H9 (cell line): ENCODE measurements around the gene ARHGEF16. TPM values are rescaled to one million over a fixed set of nuclear protein-coding genes. Genes with fewer than 3 reads are reported as not detected.

Source experiments
- DNase-seq: peaks from one replicate; pipeline ENCODE4 v3.0.0-alpha.2; 2017
- H2AFZ ChIP-seq: one replicate; pipeline ENCODE4 v1.6.1; 2013; ENCODE audit warnings: mild to moderate bottlenecking, low read length, control low read depth, moderate library complexity
- H2AK5ac ChIP-seq: 2 replicates; pipeline ENCODE4 v1.6.1; 2013; ENCODE audit warnings: low read length, control low read depth, mixed read lengths; ENCODE audit not compliant: insufficient read length
- H2BK120ac ChIP-seq: one replicate; pipeline ENCODE4 v1.6.1; 2013; ENCODE audit warnings: low read depth, mild to moderate bottlenecking, low read length, control low read depth, inconsistent platforms; ENCODE audit not compliant: poor library complexity, severe bottlenecking
- H2BK12ac ChIP-seq: 2 replicates; pipeline ENCODE4 v1.6.1; 2013; ENCODE audit warnings: low read length, control low read depth, mixed read lengths, low read depth; ENCODE audit not compliant: insufficient read length
- H2BK15ac ChIP-seq: 2 replicates; pipeline ENCODE4 v1.6.1; 2013; ENCODE audit warnings: low read depth, low read length, control low read depth
- H2BK20ac ChIP-seq: one replicate; pipeline ENCODE4 v1.6.1; 2013; ENCODE audit warnings: low read depth, mild to moderate bottlenecking, low read length, control low read depth, inconsistent platforms; ENCODE audit not compliant: poor library complexity, severe bottlenecking
- H2BK5ac ChIP-seq: 2 replicates; pipeline ENCODE4 v1.6.1; 2013; ENCODE audit warnings: low read length, control low read depth, mixed read lengths; ENCODE audit not compliant: insufficient read length
- H3K14ac ChIP-seq: 2 replicates; pipeline ENCODE4 v1.6.1; 2013; ENCODE audit warnings: low read length, control low read depth; ENCODE audit not compliant: insufficient read depth
- H3K18ac ChIP-seq: 2 replicates; pipeline ENCODE4 v1.6.1; 2013; ENCODE audit warnings: low read depth, mild to moderate bottlenecking, mixed read lengths, low read length, control low read depth; ENCODE audit not compliant: insufficient read length
- H3K23ac ChIP-seq: 2 replicates; pipeline ENCODE4 v1.6.1; 2013; ENCODE audit warnings: low read length, control low read depth, mixed read lengths, low read depth; ENCODE audit not compliant: insufficient read length
- H3K23me2 ChIP-seq: 2 replicates; pipeline ENCODE4 v1.6.1; 2013; ENCODE audit warnings: low read depth, mild to moderate bottlenecking, mixed read lengths, low read length, control low read depth; ENCODE audit not compliant: insufficient read length, poor library complexity, severe bottlenecking
- H3K27ac ChIP-seq: 2 replicates; pipeline ENCODE4 v1.5.1; 2013; ENCODE audit warnings: low read length, control low read depth, mixed read lengths, low read depth; ENCODE audit not compliant: insufficient read length
- H3K27me3 ChIP-seq: 2 replicates; pipeline ENCODE4 v1.6.1; 2013; ENCODE audit warnings: low read length, control low read depth, inconsistent platforms; ENCODE audit not compliant: insufficient read depth
- H3K4ac ChIP-seq: 2 replicates; pipeline ENCODE4 v1.6.1; 2013; ENCODE audit warnings: low read depth, mild to moderate bottlenecking, control low read depth, inconsistent platforms, low read length, moderate library complexity
- H3K4me1 ChIP-seq: 2 replicates; pipeline ENCODE4 v1.6.1; 2013; ENCODE audit warnings: low read length, control low read depth, inconsistent platforms; ENCODE audit not compliant: insufficient read depth
- H3K4me2 ChIP-seq: 2 replicates; pipeline ENCODE4 v1.6.1; 2013; ENCODE audit warnings: low read length, control low read depth, mixed read lengths; ENCODE audit not compliant: insufficient read length, insufficient read depth
- H3K56ac ChIP-seq: 2 replicates; pipeline ENCODE4 v1.6.1; 2013; ENCODE audit warnings: low read depth, mild to moderate bottlenecking, mixed read lengths, low read length, control low read depth; ENCODE audit not compliant: insufficient read length
- H3K79me1 ChIP-seq: 2 replicates; pipeline ENCODE4 v1.6.1; 2013; ENCODE audit warnings: low read depth, mild to moderate bottlenecking, moderate library complexity, low read length, control low read depth, inconsistent platforms; ENCODE audit not compliant: insufficient read depth, poor library complexity, severe bottlenecking
- H3K79me2 ChIP-seq: 2 replicates; pipeline ENCODE4 v1.6.1; 2013; ENCODE audit warnings: low read length, control low read depth, inconsistent platforms; ENCODE audit not compliant: insufficient read depth
- H3K9ac ChIP-seq: 2 replicates; pipeline ENCODE4 v1.6.1; 2013; ENCODE audit warnings: low read length, control low read depth, mixed read lengths; ENCODE audit not compliant: insufficient read length; ENCODE audit errors: extremely low read depth
- H3K9me3 ChIP-seq: one replicate; pipeline ENCODE4 v1.6.1; 2013; ENCODE audit warnings: low read depth, low read length, inconsistent platforms; ENCODE audit not compliant: control insufficient read depth
- H3T11ph ChIP-seq: one replicate; pipeline ENCODE4 v1.6.1; 2013; ENCODE audit warnings: mild to moderate bottlenecking, low read length, control low read depth, inconsistent platforms
- H4K20me1 ChIP-seq: one replicate; pipeline ENCODE4 v1.6.1; 2013; ENCODE audit not compliant: control insufficient read depth, insufficient read length, insufficient read depth
- H4K5ac ChIP-seq: 2 replicates; pipeline ENCODE4 v1.6.1; 2013; ENCODE audit warnings: low read depth, mild to moderate bottlenecking, mixed read lengths, low read length, control low read depth; ENCODE audit not compliant: insufficient read length
- H4K8ac ChIP-seq: replicated peaks from 2 replicates; pipeline ENCODE4 v1.6.1; 2013; ENCODE audit warnings: low read length, control low read depth, mixed read lengths, low read depth; ENCODE audit not compliant: insufficient read length
- H4K91ac ChIP-seq: 2 replicates; pipeline ENCODE4 v1.6.1; 2013; ENCODE audit warnings: low read depth, mild to moderate bottlenecking, moderate library complexity, mixed read lengths, low read length, control low read depth; ENCODE audit not compliant: insufficient read length
- H3K27ac Mint-ChIP-seq, 3 experiments: 2 replicates in 2 of 3; 3 replicates in 1 of 3; pipeline ENCODE4 v1.8.0; 2020 to 2021; ENCODE audit warnings: mixed read lengths in 3 of 3, mild to moderate bottlenecking in 1 of 3, moderate library complexity in 1 of 3
- H3K27me3 Mint-ChIP-seq: 2 replicates; pipeline ENCODE4 v1.8.0; 2021; ENCODE audit warnings: low read depth, mild to moderate bottlenecking, moderate library complexity, mixed read lengths
- H3K36me3 Mint-ChIP-seq, 3 experiments: 2 replicates in 2 of 3; 3 replicates in 1 of 3; pipeline ENCODE4 v1.8.0; 2020 to 2021; ENCODE audit warnings: low read depth in 3 of 3, mixed read lengths in 3 of 3; ENCODE audit not compliant: insufficient read depth in 1 of 3
- H3K4me1 Mint-ChIP-seq, 2 experiments: 2 replicates each; pipeline ENCODE4 v1.8.0; 2020; ENCODE audit warnings: mixed read lengths in 2 of 2
- H3K4me3 Mint-ChIP-seq, 2 experiments: 2 replicates in 1 of 2; 3 replicates in 1 of 2; pipeline ENCODE4 v1.8.0; 2020 to 2021; ENCODE audit warnings: mild to moderate bottlenecking in 2 of 2, mixed read lengths in 2 of 2, moderate library complexity in 1 of 2
- H3K9me3 Mint-ChIP-seq, 2 experiments: 2 replicates in 1 of 2; 3 replicates in 1 of 2; pipeline ENCODE4 v1.8.0; 2020; ENCODE audit warnings: mild to moderate bottlenecking in 2 of 2, mixed read lengths in 2 of 2, moderate library complexity in 1 of 2
- CTCF ChIP-seq: fragments of 200-600 bp; sonication (generic); conservative IDR thresholded peaks from 3 replicates; pipeline ENCODE4 v1.8.0; 2021; ENCODE audit warnings: antibody characterized with exemption, mild to moderate bottlenecking
- WGBS: extraction: QIAGEN DNeasy Blood & Tissue Kit; methylation state at CpG from one replicate; pipeline ENCODE4 v1.1.7; 2013; ENCODE audit warnings: missing lambda C conversion rate, low lambda C conversion rate, mixed read lengths; ENCODE audit not compliant: insufficient read length; ENCODE audit errors: extremely low coverage; 5-methylcytosine and 5-hydroxymethylcytosine counted together
- total RNA-seq: library from RNA; stranded (reverse); gene quantifications from 2 replicates; pipeline ENCODE4 v1.2.1, GENCODE V29; 2021

ARHGEF16 gene
- total RNA-seq, 1 experiment from 2014 or later, result 48.5 TPM

DNA sequence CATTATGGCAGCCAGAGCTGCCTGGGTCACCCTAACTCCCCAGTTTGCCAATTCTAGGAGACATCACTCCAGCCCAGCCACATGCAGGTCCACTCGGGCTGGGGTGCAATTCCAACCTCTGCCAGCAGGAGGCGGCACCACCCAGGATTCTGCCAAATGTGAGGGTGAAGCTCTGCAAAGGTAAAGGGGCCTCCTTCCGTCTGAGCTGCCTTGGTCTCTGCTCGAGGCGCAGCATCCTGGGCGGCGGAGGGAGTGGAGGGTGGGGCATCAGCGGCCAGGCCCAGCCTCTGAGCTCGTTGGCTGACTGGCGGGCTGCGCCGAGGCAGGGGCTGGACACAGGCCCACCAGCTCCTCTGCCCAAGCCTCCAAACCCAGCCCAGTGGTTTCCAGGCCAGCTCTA lies 63.8 kb downstream of the ARHGEF16 start:
- no peaks in the 10 kb centered on the region; a peak in 2 of 5 replicates for H3K9me3 Mint-ChIP-seq
- Histone ChIP-seq H2BK12ac (no peak overlapping the region), H4K8ac (no peak overlapping the region), H3T11ph (no peak overlapping the region), H3K79me1 (no peaks in the 10 kb centered on the region), H3K9ac (no peak overlapping the region), H3K56ac (no peak overlapping the region), H3K27ac (no peak overlapping the region), H2BK20ac (no peak overlapping the region), H2BK15ac (0 out of 2 replicates have a peak overlapping the region, but pooled peaks have one; percentile 58), H2AK5ac (no peak overlapping the region), H2AFZ (no peak overlapping the region), H2BK120ac (no peak overlapping the region), H4K5ac (no peak overlapping the region), H3K4ac (no peak overlapping the region), H3K4me1 (no peaks in the 10 kb centered on the region), H3K4me2 (no peak overlapping the region), H3K79me2 (no peaks in the 10 kb centered on the region; the same call in 1 of the 2 replicates), H3K23me2 (no peaks in the 10 kb centered on the region), H2BK5ac (no peak overlapping the region), H3K27me3 (no peaks in the 10 kb centered on the region), H3K18ac (no peak overlapping the region), H3K14ac (no peak overlapping the region), H4K91ac (no peak overlapping the region), H4K20me1 (peaks cover 3% of the 10 kb centered on the region), H3K23ac (no peak overlapping the region), H3K9me3 (no peaks in the 10 kb centered on the region)
- H3K27me3 Mint-ChIP-seq, result no peaks in the 10 kb centered on the region; the same call in 1 of the 2 replicates
- no peak overlapping the region for H3K4me3 Mint-ChIP-seq
- H3K27ac Mint-ChIP-seq, result no peak overlapping the region
- no peak for DNase-seq
- peaks cover 0 to 5% (median 0%) of the 10 kb centered on the region in 3 experiments; a peak in 2 of 7 replicates for H3K36me3 Mint-ChIP-seq
- WGBS, result no CpG with 5 or more reads among the region's 12 CpGs
- TF ChIP-seq CTCF, result peak; percentile 83
- H3K4me1 Mint-ChIP-seq, result no peaks in the 10 kb centered on the region
